ENCODE measurements around the gene SIAH3.

GRCh38 chr13:45897562-45897961 lies 46.0 kb upstream of the SIAH3 start:
- TF ChIP-seq, protein P1, sequence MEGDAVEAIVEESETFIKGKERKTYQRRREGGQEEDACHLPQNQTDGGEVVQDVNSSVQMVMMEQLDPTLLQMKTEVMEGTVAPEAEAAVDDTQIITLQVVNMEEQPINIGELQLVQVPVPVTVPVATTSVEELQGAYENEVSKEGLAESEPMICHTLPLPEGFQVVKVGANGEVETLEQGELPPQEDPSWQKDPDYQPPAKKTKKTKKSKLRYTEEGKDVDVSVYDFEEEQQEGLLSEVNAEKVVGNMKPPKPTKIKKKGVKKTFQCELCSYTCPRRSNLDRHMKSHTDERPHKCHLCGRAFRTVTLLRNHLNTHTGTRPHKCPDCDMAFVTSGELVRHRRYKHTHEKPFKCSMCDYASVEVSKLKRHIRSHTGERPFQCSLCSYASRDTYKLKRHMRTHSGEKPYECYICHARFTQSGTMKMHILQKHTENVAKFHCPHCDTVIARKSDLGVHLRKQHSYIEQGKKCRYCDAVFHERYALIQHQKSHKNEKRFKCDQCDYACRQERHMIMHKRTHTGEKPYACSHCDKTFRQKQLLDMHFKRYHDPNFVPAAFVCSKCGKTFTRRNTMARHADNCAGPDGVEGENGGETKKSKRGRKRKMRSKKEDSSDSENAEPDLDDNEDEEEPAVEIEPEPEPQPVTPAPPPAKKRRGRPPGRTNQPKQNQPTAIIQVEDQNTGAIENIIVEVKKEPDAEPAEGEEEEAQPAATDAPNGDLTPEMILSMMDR (IDR thresholded peaks at IDR 0.05 in 2 of 3, conservative IDR thresholded peaks at IDR 0.05 in 1 of 3; ENCODE audit: borderline replicate concordance in 1 of 3, insufficient read depth in 1 of 3, low read depth in 2 of 3, low read length in 2 of 3): no peak
- TF ChIP-seq ATF3 (IDR thresholded peaks at IDR 0.05): no peak
- no peak for TF ChIP-seq YY1 (IDR thresholded peaks at IDR 0.05; ENCODE audit: extremely low read depth, insufficient replicate concordance, low read depth, low read length)
- TF ChIP-seq CEBPB (IDR thresholded peaks at IDR 0.05; ENCODE audit: low read depth): no peak
- no peak for TF ChIP-seq POLR2A (IDR thresholded peaks at IDR 0.05; ENCODE audit: borderline replicate concordance, extremely low read depth, insufficient read depth, insufficient read length)
- TF ChIP-seq, protein P2, sequence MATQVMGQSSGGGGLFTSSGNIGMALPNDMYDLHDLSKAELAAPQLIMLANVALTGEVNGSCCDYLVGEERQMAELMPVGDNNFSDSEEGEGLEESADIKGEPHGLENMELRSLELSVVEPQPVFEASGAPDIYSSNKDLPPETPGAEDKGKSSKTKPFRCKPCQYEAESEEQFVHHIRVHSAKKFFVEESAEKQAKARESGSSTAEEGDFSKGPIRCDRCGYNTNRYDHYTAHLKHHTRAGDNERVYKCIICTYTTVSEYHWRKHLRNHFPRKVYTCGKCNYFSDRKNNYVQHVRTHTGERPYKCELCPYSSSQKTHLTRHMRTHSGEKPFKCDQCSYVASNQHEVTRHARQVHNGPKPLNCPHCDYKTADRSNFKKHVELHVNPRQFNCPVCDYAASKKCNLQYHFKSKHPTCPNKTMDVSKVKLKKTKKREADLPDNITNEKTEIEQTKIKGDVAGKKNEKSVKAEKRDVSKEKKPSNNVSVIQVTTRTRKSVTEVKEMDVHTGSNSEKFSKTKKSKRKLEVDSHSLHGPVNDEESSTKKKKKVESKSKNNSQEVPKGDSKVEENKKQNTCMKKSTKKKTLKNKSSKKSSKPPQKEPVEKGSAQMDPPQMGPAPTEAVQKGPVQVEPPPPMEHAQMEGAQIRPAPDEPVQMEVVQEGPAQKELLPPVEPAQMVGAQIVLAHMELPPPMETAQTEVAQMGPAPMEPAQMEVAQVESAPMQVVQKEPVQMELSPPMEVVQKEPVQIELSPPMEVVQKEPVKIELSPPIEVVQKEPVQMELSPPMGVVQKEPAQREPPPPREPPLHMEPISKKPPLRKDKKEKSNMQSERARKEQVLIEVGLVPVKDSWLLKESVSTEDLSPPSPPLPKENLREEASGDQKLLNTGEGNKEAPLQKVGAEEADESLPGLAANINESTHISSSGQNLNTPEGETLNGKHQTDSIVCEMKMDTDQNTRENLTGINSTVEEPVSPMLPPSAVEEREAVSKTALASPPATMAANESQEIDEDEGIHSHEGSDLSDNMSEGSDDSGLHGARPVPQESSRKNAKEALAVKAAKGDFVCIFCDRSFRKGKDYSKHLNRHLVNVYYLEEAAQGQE (IDR thresholded peaks at IDR 0.05; ENCODE audit: low read depth): no peak
- no peak for TF ChIP-seq EZH2 (IDR thresholded peaks at IDR 0.05)
- TF ChIP-seq MAX (IDR thresholded peaks at IDR 0.05): no peak
